Gastrocnemius medialis (tissue), 4 donors: ENCODE measurements around the gene C1orf174.

ENCODE experiments used
- POLR2A ChIP-seq, 2 donors: fragments of 450-650 bp; IDR thresholded peaks; one replicate each; pipeline ENCODE4 v1.6.1; 2017; ENCODE audit warnings: antibody characterized with exemption in 2 of 2, mild to moderate bottlenecking in 2 of 2, moderate library complexity in 2 of 2
- TF ChIP-seq, protein P1 (sequence below), 5 experiments: fragments of 450-650 bp in 3 of 5; fragments of 200-600 bp in 2 of 5; sonication (generic) in 2 of 5; IDR thresholded peaks in 4 of 5; conservative IDR thresholded peaks in 1 of 5; 1 replicate in 4 of 5; 2 replicates in 1 of 5; pipeline ENCODE4 v1.5.1; 2016 to 2019; ENCODE audit warnings: antibody characterized with exemption in 5 of 5, mild to moderate bottlenecking in 3 of 5, moderate library complexity in 3 of 5

DNA sequence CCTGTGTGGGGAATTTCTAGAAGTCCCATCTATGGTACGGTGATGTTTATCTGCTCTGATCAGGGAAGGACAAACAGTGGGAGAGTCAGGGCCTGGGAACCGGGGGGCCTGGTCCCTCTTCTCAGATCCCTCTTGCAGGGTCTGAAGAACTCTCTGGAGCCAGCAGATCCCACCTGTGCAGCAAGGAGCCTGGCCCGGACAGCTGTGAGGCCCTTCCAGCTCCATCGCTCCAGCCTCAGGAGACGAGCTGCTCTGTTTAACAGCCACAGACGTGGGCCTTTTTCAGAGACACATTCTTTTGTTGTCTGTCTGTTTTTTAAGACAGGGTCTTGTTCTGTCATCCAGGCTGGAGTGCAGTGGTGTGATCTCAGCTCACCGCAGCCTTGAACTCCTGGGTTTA lies 14.5 kb downstream of the C1orf174 start:
- TF ChIP-seq, protein P1, sequence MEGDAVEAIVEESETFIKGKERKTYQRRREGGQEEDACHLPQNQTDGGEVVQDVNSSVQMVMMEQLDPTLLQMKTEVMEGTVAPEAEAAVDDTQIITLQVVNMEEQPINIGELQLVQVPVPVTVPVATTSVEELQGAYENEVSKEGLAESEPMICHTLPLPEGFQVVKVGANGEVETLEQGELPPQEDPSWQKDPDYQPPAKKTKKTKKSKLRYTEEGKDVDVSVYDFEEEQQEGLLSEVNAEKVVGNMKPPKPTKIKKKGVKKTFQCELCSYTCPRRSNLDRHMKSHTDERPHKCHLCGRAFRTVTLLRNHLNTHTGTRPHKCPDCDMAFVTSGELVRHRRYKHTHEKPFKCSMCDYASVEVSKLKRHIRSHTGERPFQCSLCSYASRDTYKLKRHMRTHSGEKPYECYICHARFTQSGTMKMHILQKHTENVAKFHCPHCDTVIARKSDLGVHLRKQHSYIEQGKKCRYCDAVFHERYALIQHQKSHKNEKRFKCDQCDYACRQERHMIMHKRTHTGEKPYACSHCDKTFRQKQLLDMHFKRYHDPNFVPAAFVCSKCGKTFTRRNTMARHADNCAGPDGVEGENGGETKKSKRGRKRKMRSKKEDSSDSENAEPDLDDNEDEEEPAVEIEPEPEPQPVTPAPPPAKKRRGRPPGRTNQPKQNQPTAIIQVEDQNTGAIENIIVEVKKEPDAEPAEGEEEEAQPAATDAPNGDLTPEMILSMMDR (IDR thresholded peaks at IDR 0.05 in 4 of 5, conservative IDR thresholded peaks at IDR 0.05 in 1 of 5): no peak
- TF ChIP-seq POLR2A (IDR thresholded peaks at IDR 0.05): no peak
